HepG2 (cell line): ENCODE measurements around the gene CFD. TPM values are rescaled to one million over a fixed set of nuclear protein-coding genes. Genes with fewer than 3 reads are reported as not detected.

Experiments used
- GABPB1 ChIP-seq: IDR thresholded peaks from 2 replicates; pipeline ENCODE4 v1.6.1; 2016; ENCODE audit warnings: mild to moderate bottlenecking, missing genetic modification reagents, moderate library complexity, missing compliant biosample characterization
- HNF1B ChIP-seq: sonication (generic); formaldehyde crosslinking; IDR thresholded peaks from 2 replicates; pipeline ENCODE4 v1.5.1; 2020; ENCODE audit warnings: mild to moderate bottlenecking, moderate library complexity, missing genetic modification reagents
- HOXA3 ChIP-seq: sonication (generic); formaldehyde crosslinking; IDR thresholded peaks from 2 replicates; pipeline ENCODE4 v1.5.0; 2020; ENCODE audit warnings: missing genetic modification reagents
- MXD1 ChIP-seq: sonication (generic); formaldehyde crosslinking; IDR thresholded peaks from 2 replicates; pipeline ENCODE4 v1.4.0; 2020; ENCODE audit warnings: mild to moderate bottlenecking, missing genetic modification reagents
- NFATC3 ChIP-seq: sonication (generic); formaldehyde crosslinking; IDR thresholded peaks from 2 replicates; pipeline ENCODE4 v1.5.1; 2020; ENCODE audit warnings: mild to moderate bottlenecking, missing genetic modification reagents
- PRDM4 ChIP-seq: sonication (generic); formaldehyde crosslinking; IDR thresholded peaks from 2 replicates; pipeline ENCODE4 v1.9.0; 2021; ENCODE audit warnings: missing genetic modification reagents, borderline replicate concordance
- RXRA ChIP-seq: sonication (generic); formaldehyde crosslinking; IDR thresholded peaks from 2 replicates; pipeline ENCODE4 v1.5.1; 2020; ENCODE audit warnings: missing genetic modification reagents
- SYNCRIP ChIP-seq: fragments of 200-400 bp; formaldehyde crosslinking; IDR thresholded peaks from 2 replicates; pipeline ENCODE4 v1.6.1; 2018; ENCODE audit warnings: mild to moderate bottlenecking, low read depth, low read length; ENCODE audit not compliant: insufficient read depth
- ZBED4 ChIP-seq: sonication (generic); formaldehyde crosslinking; IDR thresholded peaks from 2 replicates; pipeline ENCODE4 v1.4.0; 2020; ENCODE audit warnings: missing genetic modification reagents, borderline replicate concordance
- ZMYM3 ChIP-seq: sonication (generic); formaldehyde crosslinking; IDR thresholded peaks from 2 replicates; pipeline ENCODE4 v1.5.1; 2020; ENCODE audit warnings: mild to moderate bottlenecking, missing genetic modification reagents
- ZNF703 ChIP-seq: sonication (generic); formaldehyde crosslinking; IDR thresholded peaks from 2 replicates; pipeline ENCODE4 v1.5.1; 2020; ENCODE audit warnings: missing genetic modification reagents, mild to moderate bottlenecking, moderate library complexity, borderline replicate concordance
- polyA plus RNA-seq, 8 experiments: library from polyadenylated mRNA; depleted of rRNA in 3 of 8; stranded (reverse) in 7 of 8; unstranded in 1 of 8; fragments of >200 nt; fragmentation: Illumina TruSeq in 4 of 8; extraction: Trizol in 4 of 8; gene quantifications; 2 replicates each; pipeline versions ENCODE4 v1.2.1 to v1.2.3, GENCODE V29; 2011 to 2016; ENCODE audit warnings: low read depth in 4 of 8, missing spikeins in 1 of 8, mixed read lengths in 1 of 8; ENCODE audit not compliant: insufficient read depth in 1 of 8
- total RNA-seq, 5 experiments: library from RNA; depleted of rRNA; stranded (reverse); fragments of >200 nt; fragmentation: Illumina TruSeq; extraction: Trizol; gene quantifications; 2 replicates each; pipeline ENCODE4 v1.2.3, GENCODE V29; 2016; ENCODE audit warnings: low read depth in 1 of 5
- TF ChIP-seq, protein P1 (sequence below): fragments of 450-650 bp; IDR thresholded peaks from 2 replicates; pipeline ENCODE4 v1.6.1; 2016
- TF ChIP-seq, protein P2 (sequence below): sonication (generic); formaldehyde crosslinking; IDR thresholded peaks from 2 replicates; pipeline ENCODE4 v1.4.0; 2020; ENCODE audit warnings: missing genetic modification reagents
- TF ChIP-seq, protein P3 (sequence below): sonication (generic); formaldehyde crosslinking; IDR thresholded peaks from 2 replicates; pipeline ENCODE4 v1.9.0; 2022; ENCODE audit warnings: missing genetic modification reagents, mild to moderate bottlenecking, borderline replicate concordance

The CFD gene
- total and polyA plus RNA-seq, 2 of the 13 experiments (the other 11 are each of a cell fraction or from before 2014, with no cell fraction given): 2.3 to 4.6 TPM

- TF ChIP-seq ZBED4 (CRISPR knock-in tag) (no peak), ZNF703 (CRISPR knock-in tag) (no peak), ZMYM3 (CRISPR knock-in tag) (0 out of 2 replicates have a peak, but pooled peaks have one; percentile 34), MXD1 (CRISPR knock-in tag) (no peak), SYNCRIP (no peak), HNF1B (CRISPR knock-in tag) (no peak), GABPB1 (CRISPR knock-in tag) (peak; percentile 21; the same call in 1 of the 2 replicates), NFATC3 (no peak), HOXA3 (CRISPR knock-in tag) (0 out of 2 replicates have a peak, but pooled peaks have one; percentile 10), PRDM4 (no peak), RXRA (CRISPR knock-in tag) (peak; percentile 81)
- TF ChIP-seq, protein P1, sequence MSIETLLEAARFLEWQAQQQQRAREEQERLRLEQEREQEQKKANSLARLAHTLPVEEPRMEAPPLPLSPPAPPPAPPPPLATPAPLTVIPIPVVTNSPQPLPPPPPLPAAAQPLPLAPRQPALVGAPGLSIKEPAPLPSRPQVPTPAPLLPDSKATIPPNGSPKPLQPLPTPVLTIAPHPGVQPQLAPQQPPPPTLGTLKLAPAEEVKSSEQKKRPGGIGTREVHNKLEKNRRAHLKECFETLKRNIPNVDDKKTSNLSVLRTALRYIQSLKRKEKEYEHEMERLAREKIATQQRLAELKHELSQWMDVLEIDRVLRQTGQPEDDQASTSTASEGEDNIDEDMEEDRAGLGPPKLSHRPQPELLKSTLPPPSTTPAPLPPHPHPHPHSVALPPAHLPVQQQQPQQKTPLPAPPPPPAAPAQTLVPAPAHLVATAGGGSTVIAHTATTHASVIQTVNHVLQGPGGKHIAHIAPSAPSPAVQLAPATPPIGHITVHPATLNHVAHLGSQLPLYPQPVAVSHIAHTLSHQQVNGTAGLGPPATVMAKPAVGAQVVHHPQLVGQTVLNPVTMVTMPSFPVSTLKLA: no peak
- TF ChIP-seq, protein P2, sequence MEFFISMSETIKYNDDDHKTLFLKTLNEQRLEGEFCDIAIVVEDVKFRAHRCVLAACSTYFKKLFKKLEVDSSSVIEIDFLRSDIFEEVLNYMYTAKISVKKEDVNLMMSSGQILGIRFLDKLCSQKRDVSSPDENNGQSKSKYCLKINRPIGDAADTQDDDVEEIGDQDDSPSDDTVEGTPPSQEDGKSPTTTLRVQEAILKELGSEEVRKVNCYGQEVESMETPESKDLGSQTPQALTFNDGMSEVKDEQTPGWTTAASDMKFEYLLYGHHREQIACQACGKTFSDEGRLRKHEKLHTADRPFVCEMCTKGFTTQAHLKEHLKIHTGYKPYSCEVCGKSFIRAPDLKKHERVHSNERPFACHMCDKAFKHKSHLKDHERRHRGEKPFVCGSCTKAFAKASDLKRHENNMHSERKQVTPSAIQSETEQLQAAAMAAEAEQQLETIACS (CRISPR knock-in tag): no peak
- TF ChIP-seq, protein P3, sequence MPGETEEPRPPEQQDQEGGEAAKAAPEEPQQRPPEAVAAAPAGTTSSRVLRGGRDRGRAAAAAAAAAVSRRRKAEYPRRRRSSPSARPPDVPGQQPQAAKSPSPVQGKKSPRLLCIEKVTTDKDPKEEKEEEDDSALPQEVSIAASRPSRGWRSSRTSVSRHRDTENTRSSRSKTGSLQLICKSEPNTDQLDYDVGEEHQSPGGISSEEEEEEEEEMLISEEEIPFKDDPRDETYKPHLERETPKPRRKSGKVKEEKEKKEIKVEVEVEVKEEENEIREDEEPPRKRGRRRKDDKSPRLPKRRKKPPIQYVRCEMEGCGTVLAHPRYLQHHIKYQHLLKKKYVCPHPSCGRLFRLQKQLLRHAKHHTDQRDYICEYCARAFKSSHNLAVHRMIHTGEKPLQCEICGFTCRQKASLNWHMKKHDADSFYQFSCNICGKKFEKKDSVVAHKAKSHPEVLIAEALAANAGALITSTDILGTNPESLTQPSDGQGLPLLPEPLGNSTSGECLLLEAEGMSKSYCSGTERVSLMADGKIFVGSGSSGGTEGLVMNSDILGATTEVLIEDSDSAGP: 0 out of 2 replicates have a peak, but pooled peaks have one; percentile 46
Measured at GRCh38 chr19:850221-850978, 9.1 kb upstream of the CFD start (continued).
